ENCODE data around the gene TCP11L2. TPM values are rescaled to one million over a fixed set of nuclear protein-coding genes. Genes with fewer than 3 reads are reported as not detected.

The TCP11L2 gene
- polyA plus RNA-seq, 3 donors: 23.5 to 37.3 (median 35.8) TPM

DNA sequence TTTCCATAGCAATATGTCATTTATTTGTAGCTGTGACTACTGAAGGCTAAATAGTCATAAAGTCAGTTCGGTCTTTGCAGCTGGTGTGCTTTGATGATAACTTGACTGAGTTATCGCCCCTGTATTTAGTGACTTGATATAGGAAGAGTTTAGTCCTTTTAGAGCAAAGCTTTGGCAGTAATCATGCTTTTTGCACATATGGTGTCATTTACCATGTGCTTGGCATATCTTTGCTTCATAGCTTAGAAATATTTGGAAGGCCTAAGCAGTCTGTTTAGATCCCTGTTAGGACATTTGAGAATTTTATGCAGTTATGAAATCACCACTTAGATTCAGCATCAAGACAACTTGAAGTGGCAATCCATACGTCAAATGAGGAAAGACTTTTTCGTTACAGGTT is 86.6 kb downstream of the TCP11L2 start:
- peaks cover 77 to 82% of the 10 kb centered on the region in 2 donors for H3K36me3 Mint-ChIP-seq
- Histone ChIP-seq H2AFZ (ENCODE audit: insufficient read depth, low read depth, low read length, poor library complexity, severe bottlenecking) (no peak overlapping the region), H3K36me3 (replicated peaks in 1 of 2; ENCODE audit: control insufficient read depth in 1 of 2, insufficient read depth in 2 of 2, low read length in 2 of 2) (peaks cover 12 to 68% of the 10 kb centered on the region in 2 donors), H3K4me3 (replicated peaks in 1 of 3; ENCODE audit: low read depth in 2 of 3, low read length in 3 of 3) (no peak overlapping the region), H3K4me1 (ENCODE audit: control insufficient read depth in 1 of 2, insufficient read depth in 2 of 2, low read length in 2 of 2) (no peaks in the 10 kb centered on the region), H3K9ac (ENCODE audit: insufficient read depth, low read length, poor library complexity, severe bottlenecking) (no peak overlapping the region), H3K27me3 (ENCODE audit: control insufficient read depth in 2 of 2, insufficient read depth in 2 of 2, low read length in 2 of 2) (peaks cover 2 to 6% of the 10 kb centered on the region in 2 donors), H3K27ac (ENCODE audit: low read depth in 1 of 2, low read length in 2 of 2) (no peak overlapping the region), H3K9me3 (replicated peaks in 1 of 2; ENCODE audit: control insufficient read depth in 1 of 2, insufficient read depth in 1 of 2, low read length in 2 of 2) (no peaks in the 10 kb centered on the region), H3K4me2 (replicated peaks; ENCODE audit: extremely low read depth, low read length, poor library complexity, severe bottlenecking) (no peak overlapping the region), H4K20me1 (ENCODE audit: insufficient read depth, low read length) (no peaks in the 10 kb centered on the region), H3K79me2 (ENCODE audit: insufficient read depth, low read length) (no peaks in the 10 kb centered on the region)
- DNase-seq: no peak
- no peak overlapping the region for H3K4me3 Mint-ChIP-seq
- no peaks in the 10 kb centered on the region for H3K9me3 Mint-ChIP-seq
- H3K4me1 Mint-ChIP-seq: no peaks in the 10 kb centered on the region
- TF ChIP-seq CTCF (IDR thresholded peaks at IDR 0.05): no peak
- intact Hi-C loops (cut with micrococcal nuclease): loop anchor here (5.0 to 10.0 kb wide), 2 partner anchors 533 to 716 kb away; no protein-coding TSS in a partner anchor
- WGBS (ENCODE audit: insufficient coverage): 100% methylated on average over 1 of the region's 4 CpGs
- peaks cover 4 to 15% (median 5%) of the 10 kb centered on the region in 3 donors for H3K27me3 Mint-ChIP-seq (ENCODE audit: low read depth in 3 of 3)
- no peak overlapping the region for H3K27ac Mint-ChIP-seq

- no peaks in the 10 kb centered on the region for H3K79me2 ChIP-seq (ENCODE audit: insufficient read depth, low read length)
- H3K27me3 Mint-ChIP-seq (ENCODE audit: low read depth in 3 of 3): peaks cover 2 to 14% (median 8%) of the 10 kb centered on the region in 3 donors
- no peak for TF ChIP-seq CTCF (IDR thresholded peaks at IDR 0.05)
- H3K4me2 ChIP-seq (replicated peaks; ENCODE audit: extremely low read depth, low read length, poor library complexity, severe bottlenecking): no peak overlapping the region
- peaks cover 83 to 91% of the 10 kb centered on the region in 2 donors for H3K36me3 Mint-ChIP-seq
- intact Hi-C loops (cut with micrococcal nuclease): no loop called here
- no peaks in the 10 kb centered on the region for H3K4me1 ChIP-seq (ENCODE audit: control insufficient read depth in 1 of 2, insufficient read depth in 2 of 2, low read length in 2 of 2)
- no peak overlapping the region for H3K4me3 ChIP-seq (replicated peaks in 1 of 3; ENCODE audit: low read depth in 2 of 3, low read length in 3 of 3)
- peaks cover 5 to 14% (median 7%) of the 10 kb centered on the region in 7 donors for H3K9me3 Mint-ChIP-seq
- 100% methylated on average over 1 of the region's 1 CpG for WGBS (ENCODE audit: insufficient coverage)
- H3K27ac ChIP-seq (ENCODE audit: low read depth in 1 of 2, low read length in 2 of 2): no peak overlapping the region
- H3K4me3 Mint-ChIP-seq: no peak overlapping the region
- no peak for DNase-seq
- H3K27me3 ChIP-seq (ENCODE audit: control insufficient read depth in 2 of 2, insufficient read depth in 2 of 2, low read length in 2 of 2): peaks cover 0 to 2% of the 10 kb centered on the region in 2 donors
- no peak overlapping the region for H2AFZ ChIP-seq (ENCODE audit: insufficient read depth, low read depth, low read length, poor library complexity, severe bottlenecking)
- no peak overlapping the region for H3K27ac Mint-ChIP-seq
- no peaks in the 10 kb centered on the region for H4K20me1 ChIP-seq (ENCODE audit: insufficient read depth, low read length)
- H3K4me1 Mint-ChIP-seq: no peaks in the 10 kb centered on the region
- peaks cover 0 to 2% of the 10 kb centered on the region in 2 donors for H3K9me3 ChIP-seq (replicated peaks in 1 of 2; ENCODE audit: control insufficient read depth in 1 of 2, insufficient read depth in 1 of 2, low read length in 2 of 2)
- H3K36me3 ChIP-seq (replicated peaks in 1 of 2; ENCODE audit: control insufficient read depth in 1 of 2, insufficient read depth in 2 of 2, low read length in 2 of 2): peaks cover 33 to 80% of the 10 kb centered on the region in 2 donors
- H3K9ac ChIP-seq (ENCODE audit: insufficient read depth, low read length, poor library complexity, severe bottlenecking): no peak overlapping the region
These were observed 90.2 kb downstream of the TCP11L2 start for GRCh38 chr12:106392759-106393158.

Small RNAs within 50 kb of the gene (small RNA-seq; reads per million reads assigned to genes)
- not detected for gene RNU7-94P (ENCODE audit: insufficient read length, low read depth)

Other genes with a start within 250 kb of the TCP11L2 start
- not detected for gene NUAK1, start 163.8 kb upstream of the TCP11L2 start, polyA plus RNA-seq
- 10 to 100 TPM; 46.9 to 59.4 (median 55.9) TPM for gene CKAP4, start 54.7 kb upstream of the TCP11L2 start, polyA plus RNA-seq
- 1 to 10 TPM; 1.7 to 2.6 (median 2.0) TPM for gene POLR3B, start 55.0 kb downstream of the TCP11L2 start, polyA plus RNA-seq

Measured in CD14-positive monocyte (primary cell).